ENCODE results near the gene STAB1. TPM values are rescaled to one million over a fixed set of nuclear protein-coding genes. Genes with fewer than 3 reads are reported as not detected.

The STAB1 gene
- total RNA-seq, 1 donor from 2014 or later, result 0.16 TPM

DNA sequence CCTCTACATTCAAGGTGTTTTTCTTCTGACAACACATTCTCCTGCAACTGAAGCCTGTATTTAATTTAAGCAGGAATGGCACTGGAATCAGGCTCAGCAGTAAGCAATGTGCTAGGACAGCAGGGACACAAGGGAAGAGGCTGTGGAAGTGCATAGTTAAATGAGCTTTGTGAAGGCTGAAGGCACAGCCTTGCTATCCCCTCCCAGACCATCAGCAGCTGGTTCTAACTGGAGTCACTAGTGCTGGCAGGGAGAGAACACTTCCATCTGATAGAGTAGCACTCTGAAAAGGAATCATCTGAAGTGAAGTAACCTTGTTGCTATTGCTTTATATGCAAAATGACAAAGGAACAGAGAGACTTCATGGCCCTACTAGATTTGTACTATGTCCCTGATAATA, 56.0 kb downstream of the STAB1 start:
- peak overlapping the region; percentile 19 for H3K27ac Mint-ChIP-seq (ENCODE audit: unreplicated experiment)
- no peaks in the 10 kb centered on the region for H3K27me3 Mint-ChIP-seq (ENCODE audit: low read depth)
- no peaks in the 10 kb centered on the region for H3K9me3 Mint-ChIP-seq
- TF ChIP-seq, protein P1, sequence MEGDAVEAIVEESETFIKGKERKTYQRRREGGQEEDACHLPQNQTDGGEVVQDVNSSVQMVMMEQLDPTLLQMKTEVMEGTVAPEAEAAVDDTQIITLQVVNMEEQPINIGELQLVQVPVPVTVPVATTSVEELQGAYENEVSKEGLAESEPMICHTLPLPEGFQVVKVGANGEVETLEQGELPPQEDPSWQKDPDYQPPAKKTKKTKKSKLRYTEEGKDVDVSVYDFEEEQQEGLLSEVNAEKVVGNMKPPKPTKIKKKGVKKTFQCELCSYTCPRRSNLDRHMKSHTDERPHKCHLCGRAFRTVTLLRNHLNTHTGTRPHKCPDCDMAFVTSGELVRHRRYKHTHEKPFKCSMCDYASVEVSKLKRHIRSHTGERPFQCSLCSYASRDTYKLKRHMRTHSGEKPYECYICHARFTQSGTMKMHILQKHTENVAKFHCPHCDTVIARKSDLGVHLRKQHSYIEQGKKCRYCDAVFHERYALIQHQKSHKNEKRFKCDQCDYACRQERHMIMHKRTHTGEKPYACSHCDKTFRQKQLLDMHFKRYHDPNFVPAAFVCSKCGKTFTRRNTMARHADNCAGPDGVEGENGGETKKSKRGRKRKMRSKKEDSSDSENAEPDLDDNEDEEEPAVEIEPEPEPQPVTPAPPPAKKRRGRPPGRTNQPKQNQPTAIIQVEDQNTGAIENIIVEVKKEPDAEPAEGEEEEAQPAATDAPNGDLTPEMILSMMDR (conservative IDR thresholded peaks at IDR 0.05), result no peak
- no peak overlapping the region for H3K4me3 Mint-ChIP-seq
- H3K36me3 Mint-ChIP-seq (ENCODE audit: low read depth), result peaks cover 12% of the 10 kb centered on the region
- H3K4me1 Mint-ChIP-seq, result peaks cover 5% of the 10 kb centered on the region
- DNase-seq (ENCODE audit: low read depth, low spot score), result no peak

DNA sequence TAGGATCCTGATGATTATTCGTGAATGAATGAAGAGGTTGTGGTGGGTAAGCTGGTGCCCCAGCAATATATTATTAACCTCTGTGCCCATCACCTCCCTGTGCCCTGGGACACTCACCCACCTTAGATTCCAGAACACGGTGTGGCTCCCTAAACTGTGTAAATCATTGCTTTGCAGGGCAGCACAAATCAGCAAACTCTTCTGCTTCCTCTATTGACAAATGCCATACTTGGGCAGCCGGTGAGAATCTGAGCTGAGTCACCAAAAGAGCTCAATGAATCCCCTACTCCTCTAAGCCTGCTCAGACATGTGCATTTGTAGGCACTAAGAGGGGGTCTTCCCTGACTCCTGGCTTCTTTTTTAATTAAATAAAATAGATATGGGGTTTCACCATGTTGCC, 57.0 kb downstream of the STAB1 start:
- peaks cover under 1% of the 10 kb centered on the region for H3K4me1 Mint-ChIP-seq
- DNase-seq (ENCODE audit: low read depth, low spot score), result no peak
- H3K9me3 Mint-ChIP-seq, result no peaks in the 10 kb centered on the region
- no peaks in the 10 kb centered on the region for H3K27me3 Mint-ChIP-seq (ENCODE audit: low read depth)
- peaks cover 12% of the 10 kb centered on the region for H3K36me3 Mint-ChIP-seq (ENCODE audit: low read depth)
- H3K4me3 Mint-ChIP-seq, result no peak overlapping the region
- H3K27ac Mint-ChIP-seq (ENCODE audit: unreplicated experiment), result no peak overlapping the region
- TF ChIP-seq, protein P1 (conservative IDR thresholded peaks at IDR 0.05), result no peak

DNA sequence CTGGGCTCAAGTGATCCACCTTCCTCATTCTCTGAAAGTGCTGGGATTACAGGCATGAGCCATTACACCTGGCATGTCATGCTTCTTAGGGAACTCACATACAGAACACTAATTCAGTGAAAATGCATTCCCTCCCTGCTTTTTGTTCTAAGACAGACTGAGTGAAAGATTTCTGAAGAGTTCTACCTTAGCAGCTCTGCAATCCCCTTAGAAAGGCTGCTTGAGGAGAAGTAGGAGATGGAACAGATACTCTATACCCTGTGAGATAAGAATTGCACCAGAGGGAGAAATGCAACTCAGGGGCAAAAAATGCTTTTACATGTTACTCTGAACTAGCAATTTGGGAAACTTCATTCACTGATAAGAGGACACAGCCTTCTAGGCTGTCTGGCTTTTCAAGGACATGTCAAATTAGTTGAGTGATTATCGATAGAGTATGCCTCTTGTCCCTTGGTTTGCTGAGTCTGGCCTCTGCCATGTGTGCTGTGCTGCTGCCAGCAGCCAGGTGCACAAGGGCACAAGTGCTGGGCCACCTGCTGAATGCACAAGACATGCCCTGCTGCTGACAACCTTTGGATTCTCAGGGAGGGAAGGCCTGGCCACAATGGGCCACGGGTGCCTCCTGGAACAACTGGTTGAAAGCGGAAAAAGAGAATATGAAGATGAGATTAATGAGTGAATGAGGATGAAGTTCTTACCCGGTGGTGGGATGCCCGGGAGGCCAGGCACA, 59.1 kb downstream of the STAB1 start:
- H3K4me3 Mint-ChIP-seq, result no peak overlapping the region
- TF ChIP-seq, protein P1 (conservative IDR thresholded peaks at IDR 0.05), result no peak
- H3K36me3 Mint-ChIP-seq (ENCODE audit: low read depth), result peaks cover 20% of the 10 kb centered on the region
- no peak overlapping the region for H3K27ac Mint-ChIP-seq (ENCODE audit: unreplicated experiment)
- H3K27me3 Mint-ChIP-seq (ENCODE audit: low read depth), result no peaks in the 10 kb centered on the region
- no peaks in the 10 kb centered on the region for H3K9me3 Mint-ChIP-seq
- no peak for DNase-seq (ENCODE audit: low read depth, low spot score)
- peaks cover 10% of the 10 kb centered on the region for H3K4me1 Mint-ChIP-seq

DNA sequence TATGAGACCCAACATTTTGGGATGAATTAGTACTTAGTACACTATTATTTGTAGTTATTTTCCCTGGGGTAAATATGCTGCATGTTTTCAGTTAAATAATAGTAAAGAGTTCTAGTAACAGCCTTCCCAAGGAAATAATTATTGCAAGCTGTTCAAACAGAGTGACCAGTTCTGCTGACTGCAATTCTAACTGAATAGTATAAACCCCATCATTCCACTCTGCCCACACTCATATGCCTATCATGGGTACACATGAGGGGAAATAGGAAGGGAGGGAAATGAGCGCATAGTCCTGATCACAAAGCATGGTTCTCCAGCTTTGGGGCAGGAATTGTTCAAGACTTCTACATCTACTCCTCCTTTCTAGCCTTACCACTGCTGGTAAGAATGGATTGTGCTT, 59.9 kb downstream of the STAB1 start:
- H3K27ac Mint-ChIP-seq (ENCODE audit: unreplicated experiment), result peak overlapping the region; percentile 19
- TF ChIP-seq, protein P1 (conservative IDR thresholded peaks at IDR 0.05), result no peak
- H3K4me3 Mint-ChIP-seq, result no peak overlapping the region
- H3K4me1 Mint-ChIP-seq, result peaks cover 10% of the 10 kb centered on the region
- H3K36me3 Mint-ChIP-seq (ENCODE audit: low read depth), result peaks cover 24% of the 10 kb centered on the region
- DNase-seq (ENCODE audit: low read depth, low spot score), result no peak
- no peaks in the 10 kb centered on the region for H3K27me3 Mint-ChIP-seq (ENCODE audit: low read depth)
- H3K9me3 Mint-ChIP-seq, result no peaks in the 10 kb centered on the region

DNA sequence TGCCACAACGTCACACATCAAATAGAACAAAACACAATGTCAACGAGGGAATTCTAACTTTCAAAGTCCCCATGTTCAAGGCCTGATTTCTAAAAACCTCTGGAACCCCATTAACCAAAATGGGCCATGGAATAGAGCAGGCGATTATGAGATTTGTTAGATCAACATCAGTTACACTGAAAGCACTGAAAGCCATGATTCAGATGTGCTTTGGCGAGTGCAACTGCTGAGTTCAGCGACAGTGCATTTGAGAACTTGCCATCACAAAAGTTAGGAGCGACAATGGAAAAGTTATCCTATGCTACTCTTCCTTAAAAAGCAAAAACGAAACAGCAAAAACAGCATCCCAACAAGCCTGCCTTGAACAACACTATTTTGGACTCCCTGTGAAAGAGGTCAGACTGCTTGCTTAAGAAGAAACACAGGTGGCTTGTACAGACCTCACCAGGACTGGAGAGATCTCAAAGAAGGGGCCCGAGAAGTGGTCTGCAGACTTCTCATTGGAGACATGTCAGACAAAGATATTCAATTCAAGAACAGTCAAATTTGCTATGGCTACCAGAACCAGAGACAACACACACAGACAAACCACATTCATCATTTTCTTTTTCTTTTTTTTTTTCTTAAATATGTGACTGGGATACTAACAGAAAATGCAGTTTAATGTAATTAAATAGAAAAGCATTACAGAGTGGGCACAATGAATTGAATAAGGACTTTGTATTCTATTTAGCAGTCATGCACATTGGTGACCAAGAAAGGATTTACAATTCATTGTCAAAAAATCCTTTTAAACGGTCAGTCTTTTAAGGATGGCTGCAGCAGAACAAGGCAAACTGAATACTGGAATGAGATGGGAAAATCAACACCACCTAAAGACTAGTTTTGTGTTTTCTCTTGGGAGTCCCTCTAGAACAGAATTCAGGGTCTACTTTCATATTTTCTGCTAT, 62.1 kb downstream of the STAB1 start:
- Mint-ChIP-seq H3K27me3 (ENCODE audit: low read depth) (no peaks in the 10 kb centered on the region), H3K4me3 (peak overlapping the region; percentile 27), H3K36me3 (ENCODE audit: low read depth) (peaks cover 23% of the 10 kb centered on the region), H3K4me1 (peaks cover 10% of the 10 kb centered on the region), H3K27ac (ENCODE audit: unreplicated experiment) (peak overlapping the region; percentile 64), H3K9me3 (no peaks in the 10 kb centered on the region)
- TF ChIP-seq, protein P1 (conservative IDR thresholded peaks at IDR 0.05), result no peak
- no peak for DNase-seq (ENCODE audit: low read depth, low spot score)

Measured in neural crest cell (in vitro differentiated cells).